ENCODE data around the gene GPR156.

GPR156 gene

GRCh38 chr3:120168611-120169010 is 116.4 kb downstream of the GPR156 start:
- 93% methylated on average over 3 of the region's 3 CpGs for WGBS (ENCODE audit: insufficient coverage)
- ChIA-PET POLR2A (no interaction called here), CTCF (interaction anchor here (0.9 to 1.2 kb wide), 3 partner anchors 9 to 24 kb away, joined by 3 to 4 read pairs (median 3); no protein-coding TSS in a partner anchor)
- H3K27me3 ChIP-seq (replicated peaks in 2 of 5; ENCODE audit: control insufficient read depth in 4 of 5, insufficient read depth in 5 of 5, low read length in 4 of 5) = no peaks in the 10 kb centered on the region
- no peaks in the 10 kb centered on the region for H3K36me3 ChIP-seq (ENCODE audit: control insufficient read depth in 4 of 4, insufficient read depth in 4 of 4, low read length in 3 of 4)
- no peaks in the 10 kb centered on the region for H3K9me3 ChIP-seq (ENCODE audit: control extremely low read depth in 1 of 5, control insufficient read depth in 4 of 5, insufficient read depth in 2 of 5, low read depth in 1 of 5, low read length in 4 of 5)
- H3K4me1 ChIP-seq (ENCODE audit: control extremely low read depth in 1 of 4, control insufficient read depth in 4 of 4, insufficient read depth in 4 of 4, low read length in 3 of 4) = no peaks in the 10 kb centered on the region
- no peak overlapping the region for H3K27ac ChIP-seq (ENCODE audit: insufficient read depth in 1 of 2, low read depth in 1 of 2, low read length in 2 of 2, poor library complexity in 1 of 2, severe bottlenecking in 2 of 2)
- DNase-seq = no peak
- no peak overlapping the region for H3K4me3 ChIP-seq (ENCODE audit: control insufficient read depth in 1 of 7, extremely low read depth in 1 of 7, insufficient read depth in 4 of 7, low read depth in 2 of 7, low read length in 6 of 7)

- H3K27me3 ChIP-seq (replicated peaks in 2 of 5; ENCODE audit: control insufficient read depth in 4 of 5, insufficient read depth in 5 of 5, low read length in 4 of 5) = no peaks in the 10 kb centered on the region
- no peaks in the 10 kb centered on the region for H3K4me1 ChIP-seq (ENCODE audit: control extremely low read depth in 1 of 4, control insufficient read depth in 4 of 4, insufficient read depth in 4 of 4, low read length in 3 of 4)
- ChIA-PET CTCF (no interaction called here), POLR2A (no interaction called here)
- H3K27ac ChIP-seq (ENCODE audit: insufficient read depth in 1 of 2, low read depth in 1 of 2, low read length in 2 of 2, poor library complexity in 1 of 2, severe bottlenecking in 2 of 2) = no peak overlapping the region
- 97% methylated on average over 6 of the region's 9 CpGs for WGBS (ENCODE audit: insufficient coverage)
- no peak for DNase-seq
- no peaks in the 10 kb centered on the region for H3K36me3 ChIP-seq (ENCODE audit: control insufficient read depth in 4 of 4, insufficient read depth in 4 of 4, low read length in 3 of 4)
- H3K4me3 ChIP-seq (ENCODE audit: control insufficient read depth in 1 of 7, extremely low read depth in 1 of 7, insufficient read depth in 4 of 7, low read depth in 2 of 7, low read length in 6 of 7) = no peak overlapping the region
- H3K9me3 ChIP-seq (ENCODE audit: control extremely low read depth in 1 of 5, control insufficient read depth in 4 of 5, insufficient read depth in 2 of 5, low read depth in 1 of 5, low read length in 4 of 5) = no peaks in the 10 kb centered on the region
These were observed 117.0 kb downstream of the GPR156 start for GRCh38 chr3:120168038-120168437.

- POLR2A ChIA-PET = no interaction called here
- 87% methylated on average over 10 of the region's 10 CpGs for WGBS (ENCODE audit: insufficient coverage)
These were observed 117.5 kb downstream of the GPR156 start for GRCh38 chr3:120167488-120167887.

GRCh38 chr3:120163816-120164215 is 121.2 kb downstream of the GPR156 start:
- Histone ChIP-seq H3K9me3 (ENCODE audit: control extremely low read depth in 1 of 5, control insufficient read depth in 4 of 5, insufficient read depth in 2 of 5, low read depth in 1 of 5, low read length in 4 of 5) (no peaks in the 10 kb centered on the region), H3K27ac (ENCODE audit: insufficient read depth in 1 of 2, low read depth in 1 of 2, low read length in 2 of 2, poor library complexity in 1 of 2, severe bottlenecking in 2 of 2) (no peak overlapping the region), H3K27me3 (replicated peaks in 2 of 5; ENCODE audit: control insufficient read depth in 4 of 5, insufficient read depth in 5 of 5, low read length in 4 of 5) (no peaks in the 10 kb centered on the region), H3K36me3 (ENCODE audit: control insufficient read depth in 4 of 4, insufficient read depth in 4 of 4, low read length in 3 of 4) (no peaks in the 10 kb centered on the region), H3K4me3 (ENCODE audit: control insufficient read depth in 1 of 7, extremely low read depth in 1 of 7, insufficient read depth in 4 of 7, low read depth in 2 of 7, low read length in 6 of 7) (no peak overlapping the region), H3K4me1 (ENCODE audit: control extremely low read depth in 1 of 4, control insufficient read depth in 4 of 4, insufficient read depth in 4 of 4, low read length in 3 of 4) (no peaks in the 10 kb centered on the region)
- POLR2A ChIA-PET = interaction anchor here (1.1 kb wide), 1 partner anchor 17 kb away, joined by 4 read pairs; no protein-coding TSS in a partner anchor
- DNase-seq = no peak
- CTCF ChIA-PET = no interaction called here

More at GRCh38 chr3:120167488-120167887, 117.5 kb downstream of the GPR156 start:
- Histone ChIP-seq H3K27ac (ENCODE audit: insufficient read depth in 1 of 2, low read depth in 1 of 2, low read length in 2 of 2, poor library complexity in 1 of 2, severe bottlenecking in 2 of 2) (no peak overlapping the region), H3K36me3 (ENCODE audit: control insufficient read depth in 4 of 4, insufficient read depth in 4 of 4, low read length in 3 of 4) (no peaks in the 10 kb centered on the region), H3K27me3 (replicated peaks in 2 of 5; ENCODE audit: control insufficient read depth in 4 of 5, insufficient read depth in 5 of 5, low read length in 4 of 5) (no peaks in the 10 kb centered on the region), H3K4me3 (ENCODE audit: control insufficient read depth in 1 of 7, extremely low read depth in 1 of 7, insufficient read depth in 4 of 7, low read depth in 2 of 7, low read length in 6 of 7) (no peak overlapping the region), H3K4me1 (ENCODE audit: control extremely low read depth in 1 of 4, control insufficient read depth in 4 of 4, insufficient read depth in 4 of 4, low read length in 3 of 4) (no peaks in the 10 kb centered on the region), H3K9me3 (ENCODE audit: control extremely low read depth in 1 of 5, control insufficient read depth in 4 of 5, insufficient read depth in 2 of 5, low read depth in 1 of 5, low read length in 4 of 5) (no peaks in the 10 kb centered on the region)
- no peak for DNase-seq
- CTCF ChIA-PET = no interaction called here

- Histone ChIP-seq H3K4me3 (ENCODE audit: control insufficient read depth in 1 of 7, extremely low read depth in 1 of 7, insufficient read depth in 4 of 7, low read depth in 2 of 7, low read length in 6 of 7) (no peak overlapping the region), H3K4me1 (ENCODE audit: control extremely low read depth in 1 of 4, control insufficient read depth in 4 of 4, insufficient read depth in 4 of 4, low read length in 3 of 4) (no peaks in the 10 kb centered on the region), H3K9me3 (ENCODE audit: control extremely low read depth in 1 of 5, control insufficient read depth in 4 of 5, insufficient read depth in 2 of 5, low read depth in 1 of 5, low read length in 4 of 5) (no peaks in the 10 kb centered on the region), H3K27ac (ENCODE audit: insufficient read depth in 1 of 2, low read depth in 1 of 2, low read length in 2 of 2, poor library complexity in 1 of 2, severe bottlenecking in 2 of 2) (no peak overlapping the region), H3K27me3 (replicated peaks in 2 of 5; ENCODE audit: control insufficient read depth in 4 of 5, insufficient read depth in 5 of 5, low read length in 4 of 5) (no peaks in the 10 kb centered on the region), H3K36me3 (ENCODE audit: control insufficient read depth in 4 of 4, insufficient read depth in 4 of 4, low read length in 3 of 4) (no peaks in the 10 kb centered on the region)
- ChIA-PET CTCF (no interaction called here), POLR2A (interaction anchor here (1.1 kb wide), 1 partner anchor 18 kb away, joined by 4 read pairs; no protein-coding TSS in a partner anchor)
- WGBS (ENCODE audit: insufficient coverage) = 100% methylated on average over 2 of the region's 4 CpGs
- no peak for DNase-seq
These were observed 122.0 kb downstream of the GPR156 start for GRCh38 chr3:120163026-120163425.

GRCh38 chr3:120162400-120162799 is 122.6 kb downstream of the GPR156 start:
- no peak for DNase-seq
- Histone ChIP-seq H3K27ac (ENCODE audit: insufficient read depth in 1 of 2, low read depth in 1 of 2, low read length in 2 of 2, poor library complexity in 1 of 2, severe bottlenecking in 2 of 2) (no peak overlapping the region), H3K36me3 (ENCODE audit: control insufficient read depth in 4 of 4, insufficient read depth in 4 of 4, low read length in 3 of 4) (no peaks in the 10 kb centered on the region), H3K4me1 (ENCODE audit: control extremely low read depth in 1 of 4, control insufficient read depth in 4 of 4, insufficient read depth in 4 of 4, low read length in 3 of 4) (no peaks in the 10 kb centered on the region), H3K9me3 (ENCODE audit: control extremely low read depth in 1 of 5, control insufficient read depth in 4 of 5, insufficient read depth in 2 of 5, low read depth in 1 of 5, low read length in 4 of 5) (no peaks in the 10 kb centered on the region), H3K27me3 (replicated peaks in 2 of 5; ENCODE audit: control insufficient read depth in 4 of 5, insufficient read depth in 5 of 5, low read length in 4 of 5) (no peaks in the 10 kb centered on the region), H3K4me3 (ENCODE audit: control insufficient read depth in 1 of 7, extremely low read depth in 1 of 7, insufficient read depth in 4 of 7, low read depth in 2 of 7, low read length in 6 of 7) (no peak overlapping the region)
- ChIA-PET POLR2A (no interaction called here), CTCF (no interaction called here)

GRCh38 chr3:120161902-120162301 is 123.1 kb downstream of the GPR156 start:
- H3K27ac ChIP-seq (ENCODE audit: insufficient read depth in 1 of 2, low read depth in 1 of 2, low read length in 2 of 2, poor library complexity in 1 of 2, severe bottlenecking in 2 of 2) = no peak overlapping the region
- CTCF ChIA-PET = no interaction called here
- H3K36me3 ChIP-seq (ENCODE audit: control insufficient read depth in 4 of 4, insufficient read depth in 4 of 4, low read length in 3 of 4) = no peaks in the 10 kb centered on the region
- no peaks in the 10 kb centered on the region for H3K4me1 ChIP-seq (ENCODE audit: control extremely low read depth in 1 of 4, control insufficient read depth in 4 of 4, insufficient read depth in 4 of 4, low read length in 3 of 4)
- 78% methylated on average over 3 of the region's 3 CpGs for WGBS (ENCODE audit: insufficient coverage)
- no peak for DNase-seq
- no peaks in the 10 kb centered on the region for H3K9me3 ChIP-seq (ENCODE audit: control extremely low read depth in 1 of 5, control insufficient read depth in 4 of 5, insufficient read depth in 2 of 5, low read depth in 1 of 5, low read length in 4 of 5)
- no peak overlapping the region for H3K4me3 ChIP-seq (ENCODE audit: control insufficient read depth in 1 of 7, extremely low read depth in 1 of 7, insufficient read depth in 4 of 7, low read depth in 2 of 7, low read length in 6 of 7)
- no peaks in the 10 kb centered on the region for H3K27me3 ChIP-seq (replicated peaks in 2 of 5; ENCODE audit: control insufficient read depth in 4 of 5, insufficient read depth in 5 of 5, low read length in 4 of 5)
- POLR2A ChIA-PET = no interaction called here
